OCI-LY3 (cell line): ENCODE measurements around the gene UBL4A.
A peak's percentile ranks its signal among the peaks of the same experiment; 100 is the strongest.

Experiments used
- H2AFZ ChIP-seq: fragments of 200-600, 300-600 bp; shearing (Covaris generic); 2 replicates; pipeline ENCODE4 v1.6.0; 2014; ENCODE audit warnings: antibody characterized with exemption, low read depth, low read length
- H3K27ac ChIP-seq: fragments of 200-600, 300-600 bp; sonication (generic); 2 replicates; pipeline ENCODE4 v1.5.1; 2014; ENCODE audit warnings: mild to moderate bottlenecking, low read length, moderate library complexity, mixed read lengths
- H3K27me3 ChIP-seq: fragments of 200-600, 300-600 bp; sonication (generic); 2 replicates; pipeline ENCODE4 v1.6.1; 2014; ENCODE audit warnings: low read depth, low read length, mixed read lengths
- H3K36me3 ChIP-seq: fragments of 200-600, 300-600 bp; sonication (generic); replicated peaks from 2 replicates; pipeline ENCODE3; 2014; ENCODE audit warnings: low read depth, low read length, mixed read lengths
- H3K4me1 ChIP-seq: fragments of 300-600, 200-600 bp; sonication (generic); 2 replicates; pipeline ENCODE4 v1.6.1; 2014; ENCODE audit warnings: low read length, mixed read lengths
- H3K4me2 ChIP-seq: fragments of 200-600, 300-600 bp; sonication (generic); 2 replicates; pipeline ENCODE4 v1.6.1; 2014; ENCODE audit warnings: low read length, mixed read lengths
- H3K4me3 ChIP-seq: fragments of 300-600, 200-600 bp; sonication (generic); 2 replicates; pipeline ENCODE4 v1.5.1; 2014; ENCODE audit warnings: antibody characterized with exemption, mild to moderate bottlenecking, low read length, moderate library complexity
- H3K79me2 ChIP-seq: fragments of 300-600, 200-600 bp; shearing (Covaris generic); 2 replicates; pipeline ENCODE4 v1.6.1; 2014; ENCODE audit warnings: mild to moderate bottlenecking, low read length, mixed read lengths
- H3K9ac ChIP-seq: fragments of 300-600, 200-600 bp; shearing (Covaris generic); 2 replicates; pipeline ENCODE4 v1.6.0; 2014; ENCODE audit warnings: mild to moderate bottlenecking, low read length, moderate library complexity
- H3K9me3 ChIP-seq: fragments of 200-600, 300-600 bp; shearing (Covaris generic); 2 replicates; pipeline ENCODE4 v1.6.1; 2014; ENCODE audit warnings: low read length, mixed read lengths; ENCODE audit not compliant: insufficient read depth
- H4K20me1 ChIP-seq: fragments of 200-600, 300-600 bp; sonication (generic); 2 replicates; pipeline ENCODE4 v1.6.1; 2016; ENCODE audit warnings: low read length, mixed read lengths; ENCODE audit not compliant: insufficient read depth
- CTCF ChIP-seq: fragments of 200-600, 300-600 bp; sonication (generic); IDR thresholded peaks from 2 replicates; pipeline ENCODE4 v1.5.1; 2014; ENCODE audit warnings: antibody characterized with exemption, low read length, low read depth
- EZH2phosphoT487 ChIP-seq: fragments of 200-600 bp; shearing (Covaris generic); IDR thresholded peaks from 2 replicates; pipeline ENCODE4 v1.6.1; 2018; ENCODE audit warnings: antibody characterized with exemption, mixed run types, low read depth

The UBL4A gene

GRCh38 chrX:154490414-154491083, 4.1 kb upstream of the UBL4A start, which contains the start of gene SLC10A3:
SLC10A3 (minus strand) TSS chrX:154490629; CDS start chrX:154488940, 1,689 bp downstream.
- Histone ChIP-seq H3K9ac (peak within 1 kb of the TSS; percentile 91), H3K27me3 (no peaks in the 10 kb centered on the region), H4K20me1 (no peaks in the 10 kb centered on the region), H3K36me3 (peaks cover 3% of the 10 kb centered on the region), H2AFZ (peak within 1 kb of the TSS; percentile 53; the same call in 1 of the 2 replicates), H3K4me2 (peak within 1 kb of the TSS; percentile 96), H3K4me1 (peaks cover 13% of the 10 kb centered on the region), H3K79me2 (peaks cover 8% of the 10 kb centered on the region), H3K4me3 (peak within 1 kb of the TSS; percentile 97), H3K27ac (peak within 1 kb of the TSS; percentile 62), H3K9me3 (no peaks in the 10 kb centered on the region)
- TF ChIP-seq CTCF (peak; percentile 26; the same call in 1 of the 2 replicates), EZH2phosphoT487 (no peak)

GRCh38 chrX:154490021-154490413, 3.6 kb upstream of the UBL4A start:
- Histone ChIP-seq H3K4me2 (peak overlapping the region; percentile 96), H4K20me1 (no peaks in the 10 kb centered on the region), H3K27ac (peak overlapping the region; percentile 52), H3K4me3 (peak overlapping the region; percentile 97), H3K79me2 (peaks cover 14% of the 10 kb centered on the region), H3K27me3 (no peaks in the 10 kb centered on the region), H3K36me3 (peaks cover 9% of the 10 kb centered on the region), H2AFZ (no peak overlapping the region), H3K9ac (peak overlapping the region; percentile 91), H3K9me3 (no peaks in the 10 kb centered on the region), H3K4me1 (peaks cover 18% of the 10 kb centered on the region)
- TF ChIP-seq EZH2phosphoT487 (no peak), CTCF (no peak)

GRCh38 chrX:154489182-154489581, 2.8 kb upstream of the UBL4A start:
- Histone ChIP-seq H3K4me2 (peak overlapping the region; percentile 96), H3K79me2 (peaks cover 22% of the 10 kb centered on the region), H3K27ac (no peak overlapping the region), H3K9me3 (no peaks in the 10 kb centered on the region), H4K20me1 (no peaks in the 10 kb centered on the region), H3K9ac (peak overlapping the region; percentile 91; the same call in 1 of the 2 replicates), H2AFZ (no peak overlapping the region), H3K4me1 (peaks cover 18% of the 10 kb centered on the region), H3K4me3 (peak overlapping the region; percentile 97), H3K36me3 (peaks cover 15% of the 10 kb centered on the region), H3K27me3 (no peaks in the 10 kb centered on the region)
- TF ChIP-seq CTCF = no peak
- no peak for TF ChIP-seq EZH2phosphoT487

- TF ChIP-seq EZH2phosphoT487 (no peak), CTCF (no peak)
- Histone ChIP-seq H3K79me2 (peaks cover 24% of the 10 kb centered on the region), H3K36me3 (peaks cover 19% of the 10 kb centered on the region), H2AFZ (no peak overlapping the region), H3K4me3 (no peak overlapping the region), H3K9me3 (no peaks in the 10 kb centered on the region), H3K4me1 (peaks cover 18% of the 10 kb centered on the region), H3K4me2 (no peak overlapping the region), H3K9ac (no peak overlapping the region), H3K27ac (no peak overlapping the region), H3K27me3 (no peaks in the 10 kb centered on the region), H4K20me1 (no peaks in the 10 kb centered on the region)
Measured at GRCh38 chrX:154488336-154489075, 2.1 kb upstream of the UBL4A start.
